Sigmoid colon (tissue), 4 donors: Measurements from ENCODE around the gene BBIP1.
A peak's percentile ranks its signal among the peaks of the same experiment; 100 is the strongest.

Experiments used
- CTCF ChIP-seq, 4 experiments: fragments of 450-650 bp in 3 of 4; fragments of 200-600 bp in 1 of 4; IDR thresholded peaks; one replicate each; pipeline ENCODE4 v1.5.1; 2016 to 2019; ENCODE audit warnings: antibody characterized with exemption in 4 of 4, mild to moderate bottlenecking in 3 of 4, moderate library complexity in 2 of 4
- POLR2A ChIP-seq, 2 donors: fragments of 450-650 bp; IDR thresholded peaks; one replicate each; pipeline ENCODE4 v1.6.1; 2016; ENCODE audit warnings: antibody characterized with exemption in 2 of 2, mild to moderate bottlenecking in 2 of 2, moderate library complexity in 2 of 2
- POLR2AphosphoS5 ChIP-seq, 4 donors: sonication (generic); formaldehyde crosslinking; IDR thresholded peaks; one replicate each; pipeline ENCODE4 v1.6.1; 2017; ENCODE audit warnings: antibody characterized with exemption in 4 of 4

GRCh38 chr10:110919349-110919931 is 460 bp upstream of the BBIP1 start, which contains the start of gene SHOC2:
- TF ChIP-seq CTCF (IDR thresholded peaks at IDR 0.05) (no peak), POLR2A (IDR thresholded peaks at IDR 0.05) (peak; percentile 54 to 58), POLR2AphosphoS5 (IDR thresholded peaks at IDR 0.05) (peak; percentile 91 to 97 (median 96))
